Thyroid gland (tissue), 4 donors: ENCODE data around the gene TMEM164. TPM values are rescaled to one million over a fixed set of nuclear protein-coding genes. Genes with fewer than 3 reads are reported as not detected.

Source experiments
- DNase-seq, 2 donors: peaks; one replicate each; pipeline ENCODE4 v3.0.0-alpha.2; 2019
- H3K27ac ChIP-seq, 3 donors: fragments of 200-600 bp; sonication (generic); 1 replicate in 2 of 3; 2 replicates in 1 of 3; pipeline ENCODE4 v1.5.1; 2016 to 2019; ENCODE audit warnings: mild to moderate bottlenecking in 1 of 3, moderate library complexity in 1 of 3
- H3K27me3 ChIP-seq: fragments of 200-600 bp; sonication (generic); one replicate; pipeline ENCODE4 v1.5.1; 2019
- H3K36me3 ChIP-seq, 2 donors: fragments of 200-600 bp; sonication (generic); one replicate each; pipeline ENCODE4 v1.5.1; 2016 to 2019
- H3K4me1 ChIP-seq, 2 donors: fragments of 200-600 bp; sonication (generic); one replicate each; pipeline ENCODE4 v1.5.1; 2017 to 2019
- H3K4me3 ChIP-seq, 3 donors: fragments of 200-600 bp; sonication (generic); replicated peaks in 1 of 3; 1 replicate in 2 of 3; 2 replicates in 1 of 3; pipeline ENCODE4 v1.5.1; 2016; ENCODE audit warnings: mild to moderate bottlenecking in 1 of 3
- H3K9me3 ChIP-seq: fragments of 200-600 bp; sonication (generic); one replicate; pipeline ENCODE4 v1.5.1; 2017
- CTCF ChIP-seq, 6 experiments: fragments of 200-600 bp in 3 of 6; fragments of 450-650 bp in 3 of 6; sonication (generic) in 3 of 6; IDR thresholded peaks; one replicate each; pipeline ENCODE4 v1.5.1; 2016 to 2019; ENCODE audit warnings: antibody characterized with exemption in 6 of 6, mild to moderate bottlenecking in 2 of 6, inconsistent platforms in 1 of 6, moderate library complexity in 1 of 6
- POLR2A ChIP-seq, 2 donors: fragments of 450-650 bp; IDR thresholded peaks; one replicate each; pipeline ENCODE4 v1.6.1; 2017; ENCODE audit warnings: antibody characterized with exemption in 2 of 2, mild to moderate bottlenecking in 2 of 2, moderate library complexity in 1 of 2
- WGBS, 2 donors: methylation state at CpG; one replicate each; pipeline ENCODE4 v1.1.5; 2017; 5-methylcytosine and 5-hydroxymethylcytosine counted together
- intact Hi-C: fragments of 100-400 bp; cut with DNase I; formaldehyde crosslinking; loops from one replicate; pipeline ENCODE4 v1.15.1; 2023
- total RNA-seq, 4 donors: library from RNA; depleted of rRNA; stranded (reverse); fragments of >200 nt; gene quantifications; one replicate each; pipeline ENCODE4 v1.2.3, GENCODE V29; 2016

The TMEM164 gene
- total RNA-seq, 4 donors from 2014 or later, result 28.8 to 40.0 (median 33.8) TPM

- H3K9me3 ChIP-seq, result no peaks in the 10 kb centered on the region
- H3K4me3 ChIP-seq, result no peak overlapping the region
- no peak for TF ChIP-seq CTCF (IDR thresholded peaks at IDR 0.05)
- no peak for TF ChIP-seq POLR2A (IDR thresholded peaks at IDR 0.05)
- 54 to 57% methylated on average over 2 of the region's 2 CpGs for WGBS, 2 donors
- no peaks in the 10 kb centered on the region for H3K27me3 ChIP-seq
- no peaks in the 10 kb centered on the region for H3K36me3 ChIP-seq
- intact Hi-C loops, result no loop called here
- no peak for DNase-seq
- H3K27ac ChIP-seq, result no peak overlapping the region
- no peaks in the 10 kb centered on the region for H3K4me1 ChIP-seq
Measured at GRCh38 chrX:109987884-109988283, 15.0 kb upstream of the TMEM164 start.

DNA sequence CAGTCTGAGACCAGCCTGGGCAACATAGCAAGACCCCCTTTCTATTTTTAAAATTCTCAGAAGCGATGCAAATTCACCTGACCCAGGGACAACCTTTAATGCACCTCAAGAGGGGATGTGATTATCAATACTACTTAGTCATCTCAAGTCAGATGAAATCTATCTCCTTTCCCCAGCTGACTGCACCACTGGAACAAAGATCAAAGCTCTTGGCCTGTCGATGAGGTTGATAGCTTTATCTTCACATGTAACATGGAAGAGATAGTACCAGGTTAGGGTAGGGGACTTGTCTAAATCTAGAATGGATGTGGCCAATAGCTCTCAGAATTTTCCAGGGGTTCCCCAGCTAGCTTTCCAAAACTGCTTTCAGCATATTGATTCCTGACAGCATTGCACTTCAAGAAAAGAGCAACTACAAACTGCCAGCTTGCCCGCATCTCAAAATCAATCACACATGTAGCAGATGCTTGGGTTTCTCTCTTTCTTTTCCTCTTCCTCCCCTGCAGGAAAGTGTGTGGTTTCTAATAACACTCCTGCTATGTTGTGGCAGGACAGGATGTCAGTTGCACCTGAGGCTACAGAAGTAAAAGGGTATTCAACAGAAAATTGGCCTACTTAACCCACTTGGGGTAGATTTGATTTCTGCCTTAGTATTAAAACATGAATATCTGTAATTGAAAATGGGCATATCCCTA lies 12.2 kb upstream of the TMEM164 start:
- intact Hi-C loops, result no loop called here
- WGBS, 2 donors, result 96% methylated on average over 3 of the region's 3 CpGs
- TF ChIP-seq CTCF (IDR thresholded peaks at IDR 0.05), result no peak
- no peak for TF ChIP-seq POLR2A (IDR thresholded peaks at IDR 0.05)
- no peaks in the 10 kb centered on the region for H3K27me3 ChIP-seq
- no peak for DNase-seq
- H3K9me3 ChIP-seq, result no peaks in the 10 kb centered on the region
- no peaks in the 10 kb centered on the region for H3K4me1 ChIP-seq
- H3K4me3 ChIP-seq, result no peak overlapping the region
- no peaks in the 10 kb centered on the region for H3K36me3 ChIP-seq
- H3K27ac ChIP-seq, result no peak overlapping the region

DNA sequence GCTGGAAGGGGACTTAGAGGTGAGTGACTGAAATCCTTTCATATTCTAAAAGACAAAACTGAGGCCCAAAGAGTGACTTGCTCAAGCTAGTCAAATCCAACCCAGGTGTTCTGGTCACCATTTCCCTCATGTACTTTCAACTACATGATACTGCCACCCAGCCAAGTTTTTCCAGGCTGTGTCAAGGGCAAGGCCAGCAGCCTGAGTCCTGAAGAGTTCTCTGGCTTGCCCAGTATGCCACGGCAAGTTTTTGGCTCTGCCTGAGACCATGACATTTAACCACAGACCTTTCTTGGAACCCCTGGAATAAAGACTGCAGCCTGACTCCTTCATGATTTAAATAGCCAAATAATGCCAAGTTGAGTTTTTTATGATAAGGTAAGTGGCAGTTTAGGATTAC lies 10.7 kb upstream of the TMEM164 start:
- intact Hi-C loops, result no loop called here
- H3K4me3 ChIP-seq, result no peak overlapping the region
- no peaks in the 10 kb centered on the region for H3K9me3 ChIP-seq
- TF ChIP-seq CTCF (IDR thresholded peaks at IDR 0.05) (no peak), POLR2A (IDR thresholded peaks at IDR 0.05) (no peak)
- no peaks in the 10 kb centered on the region for H3K27me3 ChIP-seq
- 30% methylated on average over 1 of the region's 1 CpG; no CpG with 5 or more reads in 1 of the 2 donors for WGBS, 2 donors
- DNase-seq, result peak; percentile 31 to 45
- H3K27ac ChIP-seq, result no peak overlapping the region
- H3K4me1 ChIP-seq, result no peaks in the 10 kb centered on the region
- H3K36me3 ChIP-seq, result no peaks in the 10 kb centered on the region

DNA sequence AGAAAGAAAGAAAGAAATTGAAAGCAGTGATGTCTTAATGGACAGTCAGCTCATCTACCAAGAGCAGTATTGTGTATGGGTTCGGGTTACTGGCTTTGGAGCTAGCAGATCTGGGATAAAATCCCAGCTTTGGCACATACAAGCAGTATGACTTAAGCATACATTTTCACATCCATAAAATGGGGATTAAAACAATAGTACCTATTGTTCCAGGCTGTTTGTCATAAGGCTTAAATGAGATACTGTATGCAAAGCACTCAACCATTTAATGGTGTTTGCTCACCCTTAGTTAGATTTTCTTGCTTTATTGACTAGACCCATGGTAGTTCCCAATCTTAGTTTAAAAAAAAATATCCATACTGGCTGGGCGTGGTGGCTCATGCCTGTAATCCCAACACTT lies 7.8 kb upstream of the TMEM164 start:
- H3K27me3 ChIP-seq, result no peaks in the 10 kb centered on the region
- no peak overlapping the region for H3K4me3 ChIP-seq
- H3K36me3 ChIP-seq, result no peaks in the 10 kb centered on the region
- H3K9me3 ChIP-seq, result no peaks in the 10 kb centered on the region
- TF ChIP-seq CTCF (IDR thresholded peaks at IDR 0.05), result no peak
- TF ChIP-seq POLR2A (IDR thresholded peaks at IDR 0.05), result no peak
- DNase-seq, result no peak
- 90 to 95% methylated on average over 2 of the region's 2 CpGs for WGBS, 2 donors
- no peak overlapping the region for H3K27ac ChIP-seq
- H3K4me1 ChIP-seq, result no peaks in the 10 kb centered on the region
- intact Hi-C loops, result no loop called here

GRCh38 chrX:109997786-109998452 lies 5.0 kb upstream of the TMEM164 start:
- Histone ChIP-seq H3K27ac (peak overlapping the region; percentile 26 to 74 (median 48)), H3K36me3 (no peaks in the 10 kb centered on the region), H3K4me1 (peaks cover 0 to 5% of the 10 kb centered on the region in 2 donors), H3K9me3 (no peaks in the 10 kb centered on the region), H3K4me3 (no peak overlapping the region), H3K27me3 (no peaks in the 10 kb centered on the region)
- WGBS, 2 donors, result 36 to 46% methylated on average over 6 of the region's 6 CpGs
- intact Hi-C loops, result no loop called here
- peak; percentile 31 to 37 for DNase-seq
- no peak for TF ChIP-seq CTCF (IDR thresholded peaks at IDR 0.05)
- TF ChIP-seq POLR2A (IDR thresholded peaks at IDR 0.05), result no peak
